Placental pericyte (primary cell): ENCODE data around the gene RNF26. TPM values are rescaled to one million over a fixed set of nuclear protein-coding genes. Genes with fewer than 3 reads are reported as not detected.

Experiments used
- small RNA-seq: library from RNA; depleted of rRNA; stranded (forward); fragments of <200 nt; gene quantifications from one replicate; pipeline ENCODE3, GENCODE V24; 2012; ENCODE audit warnings: low replicate concordance
- total RNA-seq: library from RNA; depleted of rRNA; stranded (reverse); fragments of >200 nt; gene quantifications from 2 replicates; pipeline ENCODE4 v1.2.3, GENCODE V29; 2012

The RNF26 gene
- total RNA-seq = 9.7 and 13.1 TPM in 2 replicates

DNA sequence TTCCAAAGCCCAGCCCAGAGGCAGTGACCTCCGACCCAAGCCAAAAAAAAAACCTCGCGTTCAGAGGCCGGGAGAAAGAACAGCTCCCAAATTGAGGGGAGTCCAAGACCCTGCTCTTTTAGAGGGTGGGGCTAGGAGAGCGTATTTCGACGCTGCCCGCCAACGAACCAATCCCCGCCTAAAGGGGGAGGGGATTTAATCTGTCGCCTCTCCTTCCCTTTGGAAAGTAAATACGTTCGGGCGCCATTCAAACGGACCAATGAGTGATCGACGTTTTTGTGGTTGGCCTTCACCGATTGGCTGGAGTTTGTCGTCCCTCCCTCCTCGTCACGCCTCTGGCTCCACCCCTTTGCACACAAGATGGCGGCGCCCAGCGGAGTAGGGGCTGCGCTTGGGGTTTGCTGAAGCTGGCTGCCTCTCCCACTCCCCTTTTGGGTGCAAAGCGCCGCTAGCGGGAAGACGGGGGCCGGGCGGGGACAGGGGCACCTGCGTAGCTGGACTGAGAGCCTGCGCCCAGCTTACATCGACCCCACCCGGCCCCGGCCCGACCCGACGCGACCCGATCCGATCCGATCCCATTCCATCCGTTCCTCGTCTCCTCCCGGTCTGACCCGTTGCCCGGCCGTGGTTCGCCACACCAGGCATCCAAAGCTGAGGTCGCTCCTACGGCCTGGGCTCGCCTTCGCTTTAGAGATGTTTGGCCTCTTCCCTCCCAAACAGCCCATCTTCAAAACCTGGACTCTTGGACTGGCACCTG, at the start of gene RNF26:
Gene RNF26 (plus strand): TSS at position 354 of the 757 bp plus-strand sequence. CDS start 596 bp downstream, outside the sequence.

DNA sequence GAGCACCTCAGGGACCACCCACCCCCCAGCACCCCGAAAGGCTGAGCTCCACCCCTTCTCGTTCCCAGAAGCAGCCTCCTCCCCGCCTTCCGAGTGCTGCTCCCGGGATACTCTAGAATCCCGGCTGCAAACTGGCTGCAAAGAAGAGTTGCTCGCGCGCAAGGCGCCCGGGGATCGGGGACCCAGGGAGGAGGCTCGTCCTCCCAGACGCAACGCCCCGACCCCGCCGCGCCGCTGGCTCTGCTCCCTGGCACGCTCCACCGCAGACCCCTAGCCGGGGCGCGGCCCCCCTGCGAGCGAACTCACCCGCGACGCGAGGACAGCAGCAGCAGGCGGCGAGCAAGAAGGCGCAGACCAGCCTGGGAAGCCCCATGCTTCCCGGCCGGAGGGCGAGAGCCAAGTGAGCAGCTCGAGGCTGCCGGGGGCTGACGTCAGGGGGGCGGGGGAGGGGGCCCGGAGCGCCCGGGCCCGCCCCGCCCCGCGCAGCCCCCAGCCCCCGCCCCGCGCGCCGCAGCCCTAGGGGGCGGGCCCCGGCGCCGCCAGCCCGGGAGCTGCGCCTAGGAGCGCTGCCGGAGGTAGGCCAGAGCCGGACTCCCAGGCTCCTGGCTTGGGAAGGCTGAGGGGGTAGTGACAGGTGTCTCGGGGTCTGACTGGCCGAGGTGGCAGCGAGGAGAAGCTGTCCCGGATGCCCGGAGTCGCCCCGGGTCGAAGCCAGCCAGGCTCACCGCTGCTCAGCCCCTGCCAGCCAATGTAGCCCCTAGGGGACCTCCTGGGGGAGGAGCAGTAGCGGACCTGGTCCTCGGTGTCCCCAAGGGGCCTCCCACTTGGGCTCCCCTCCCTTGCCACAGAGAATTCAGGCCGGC, 17.4 kb upstream of the RNF26 start, which contains the start of gene MCAM:
Gene MCAM (minus strand): TSS at position 402 of the 863 bp plus-strand sequence. CDS start 29 bp downstream, at position 373.

DNA sequence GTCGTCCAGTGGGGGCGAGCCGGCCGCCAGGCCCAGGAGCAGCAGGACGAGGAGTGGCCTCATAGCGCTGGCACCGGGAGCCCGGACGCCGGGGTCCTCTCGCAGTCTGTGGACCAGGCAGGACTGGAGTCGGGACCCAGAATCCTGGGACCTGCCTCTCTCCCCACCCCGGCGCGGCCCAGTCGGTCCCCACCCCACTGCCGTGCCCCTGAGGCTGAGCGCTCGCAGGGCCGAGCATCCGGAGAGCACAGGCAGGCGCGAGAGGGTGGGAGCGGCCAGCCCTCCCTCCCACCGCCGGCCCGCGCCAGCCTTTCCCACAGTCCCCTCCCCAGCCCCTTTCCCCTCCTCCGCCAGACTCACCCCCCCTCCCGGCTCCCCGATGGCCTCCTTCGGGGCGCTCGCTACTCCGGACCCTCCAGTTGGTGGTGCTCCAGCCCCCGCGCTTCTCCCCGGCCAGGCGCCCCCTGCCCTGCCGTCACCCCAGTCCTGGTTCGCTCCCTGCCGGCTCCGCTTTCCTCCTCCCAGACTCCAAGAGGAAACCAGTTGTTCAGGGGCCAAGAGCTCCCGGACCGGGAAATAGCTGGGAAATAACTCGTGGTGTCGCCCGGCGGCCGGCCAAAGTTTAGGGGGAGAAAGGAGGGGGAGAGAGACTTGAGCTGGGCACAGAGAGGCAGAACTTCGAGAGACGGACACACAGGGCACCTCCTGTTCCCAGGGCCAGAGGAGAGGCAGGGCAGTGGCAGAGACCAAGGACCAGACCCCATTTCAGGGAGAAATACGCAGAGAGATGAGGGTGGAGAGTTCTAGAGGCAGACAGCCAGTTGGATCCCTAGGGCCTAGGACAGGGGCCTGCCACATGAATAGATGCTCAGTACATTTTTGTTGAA, 6.3 kb downstream of the RNF26 start, which contains the start of gene C1QTNF5:
Gene C1QTNF5 (minus strand): TSS at position 549 of the 887 bp plus-strand sequence. CDS start 486 bp downstream, at position 63.

DNA sequence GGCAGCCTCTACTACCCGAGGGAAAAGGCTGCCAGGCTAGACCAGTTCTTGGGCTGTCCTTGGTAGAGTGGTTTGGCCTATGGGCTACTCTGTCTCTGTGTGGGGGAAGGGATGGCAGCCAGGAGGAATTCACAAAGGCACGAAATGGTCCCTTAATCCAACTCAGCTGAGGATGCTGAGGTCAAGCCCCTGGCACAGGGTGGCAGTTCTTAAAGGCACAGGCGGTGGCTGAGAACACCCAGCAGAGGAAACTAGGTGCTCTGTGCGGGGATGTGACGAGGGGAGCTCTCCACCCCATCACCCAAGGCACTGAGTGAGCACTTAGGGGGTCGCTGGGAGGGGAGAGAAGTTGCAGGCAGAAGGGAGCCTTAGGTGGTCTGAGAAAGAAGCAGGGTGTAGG, 12.3 kb downstream of the RNF26 start, which contains the start of gene MFRP:
Gene MFRP (minus strand): TSS at position 101 of the 400 bp plus-strand sequence. CDS start 192 bp downstream, outside the sequence.

DNA sequence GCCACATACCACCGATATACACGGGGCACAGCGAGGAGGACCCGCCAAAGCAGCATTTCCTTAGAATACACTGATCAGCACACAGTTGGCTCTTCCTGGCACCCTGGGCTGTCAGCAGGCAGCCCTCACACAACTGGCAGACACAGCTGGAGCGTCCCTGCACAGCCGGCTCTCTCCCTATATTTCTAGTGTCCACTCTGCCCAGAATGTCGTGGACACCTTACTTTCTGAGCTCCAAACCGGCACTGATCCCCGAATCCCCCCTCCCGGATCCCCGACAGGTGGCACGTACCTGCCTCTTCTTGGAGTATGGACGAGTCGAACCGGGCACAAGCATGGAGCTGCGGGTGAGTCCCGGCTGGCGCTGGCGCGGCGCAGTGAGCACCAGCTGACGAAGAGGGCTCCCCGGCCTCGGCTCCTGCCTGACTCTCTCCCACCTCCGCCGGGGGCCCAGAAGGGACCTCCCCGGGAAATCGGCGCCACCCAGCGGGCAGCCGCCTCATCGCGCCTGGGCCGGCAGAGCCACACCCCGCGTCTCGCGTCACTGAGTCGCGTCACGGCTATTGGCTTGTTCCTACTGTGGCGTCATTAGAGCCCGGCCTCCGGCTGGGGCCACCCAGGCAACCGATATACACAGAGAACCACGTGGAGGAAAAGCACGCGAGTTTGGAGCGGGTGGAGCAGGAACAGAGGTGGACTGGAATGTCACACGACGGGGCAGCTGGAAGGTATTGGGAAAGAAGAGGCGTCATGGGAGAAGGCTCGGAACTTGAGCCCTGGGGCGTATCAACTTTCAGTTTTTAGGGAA, 47.1 kb downstream of the RNF26 start, which contains the start of gene USP2:
Gene USP2 (minus strand): TSS at position 510 of the 808 bp plus-strand sequence. CDS start 8,210 bp downstream, outside the sequence.

Small RNA genes within 50 kb of the gene (small RNA-seq; reads per million reads assigned to genes)
- gene RF01225 (not detected), gene RNU6-262P (not detected)

Other genes with a start within 250 kb of the RNF26 start
- gene HMBS, start 249.6 kb upstream of the RNF26 start, total RNA-seq = 8.5 and 14.5 TPM in 2 replicates
- gene DPAGT1, start 232.7 kb upstream of the RNF26 start, total RNA-seq = 34.6 and 37.8 TPM in 2 replicates
- 10.3 and 11.8 TPM in 2 replicates for gene C2CD2L, start 227.2 kb upstream of the RNF26 start, total RNA-seq
- 22.8 and 23.2 TPM in 2 replicates for gene HINFP, start 212.9 kb upstream of the RNF26 start, total RNA-seq
- gene ABCG4, start 185.5 kb upstream of the RNF26 start, total RNA-seq = 0.66 TPM in 1 of 2 replicates, not detected in the other
- 13.1 and 16.5 TPM in 2 replicates for gene NLRX1, start 165.8 kb upstream of the RNF26 start, total RNA-seq
- not detected in 2 replicates for gene NHERF4, start 149.1 kb upstream of the RNF26 start, total RNA-seq
- gene CBL, start 128.2 kb upstream of the RNF26 start, total RNA-seq = 12.7 and 30.2 TPM in 2 replicates
- 127 and 168 TPM in 2 replicates for gene MCAM, start 17.4 kb upstream of the RNF26 start, total RNA-seq
- 0.86 and 6.8 TPM in 2 replicates for gene C1QTNF5, start 6.4 kb downstream of the RNF26 start, total RNA-seq
- gene MFRP, start 12.2 kb downstream of the RNF26 start, total RNA-seq = not detected in 2 replicates
- not detected in 2 replicates for gene USP2, start 47.2 kb downstream of the RNF26 start, total RNA-seq
- 104 and 200 TPM in 2 replicates for gene THY1, start 88.6 kb downstream of the RNF26 start, total RNA-seq